Liver (tissue), 9 donors: Measurements from ENCODE around the gene UMPS. TPM values are rescaled to one million over a fixed set of nuclear protein-coding genes. Genes with fewer than 3 reads are reported as not detected.
"Not testable (repeated sequence)": the region's sequence is repeated elsewhere in the genome, so short reads cannot be mapped to it uniquely, and the experiment has no call there.

Experiments
- DNase-seq: peaks from one replicate; pipeline ENCODE4 v3.0.0-alpha.2; 2017; ENCODE audit warnings: low spot score
- H3K27ac ChIP-seq, 2 donors: one replicate each; pipeline ENCODE4 v1.7.0; 2013; ENCODE audit warnings: inconsistent platforms in 2 of 2, low read length in 2 of 2, control low read depth in 1 of 2, low read depth in 1 of 2, mild to moderate bottlenecking in 1 of 2
- H3K27me3 ChIP-seq, 4 donors: one replicate each; pipeline versions ENCODE4 v1.6.1 to v1.7.0; 2013; ENCODE audit warnings: low read length in 3 of 4, inconsistent platforms in 1 of 4, mild to moderate bottlenecking in 1 of 4, moderate library complexity in 1 of 4; ENCODE audit not compliant: control insufficient read depth in 4 of 4, insufficient read depth in 4 of 4
- H3K36me3 ChIP-seq, 4 donors: one replicate each; pipeline versions ENCODE4 v1.6.1 to v1.7.0; 2013; ENCODE audit warnings: low read length in 3 of 4, mild to moderate bottlenecking in 3 of 4, low read depth in 1 of 4, moderate library complexity in 1 of 4; ENCODE audit not compliant: control insufficient read depth in 4 of 4, insufficient read depth in 3 of 4
- H3K4me1 ChIP-seq, 4 donors: one replicate each; pipeline versions ENCODE4 v1.6.1 to v1.7.0; 2013; ENCODE audit warnings: low read length in 3 of 4, mild to moderate bottlenecking in 3 of 4, moderate library complexity in 1 of 4; ENCODE audit not compliant: control insufficient read depth in 4 of 4, insufficient read depth in 4 of 4
- H3K4me3 ChIP-seq, 3 donors: one replicate each; pipeline versions ENCODE4 v1.6.1 to v1.7.0; 2013; ENCODE audit warnings: low read length in 3 of 3, control low read depth in 1 of 3, low read depth in 1 of 3, mild to moderate bottlenecking in 1 of 3
- H3K9ac ChIP-seq, 2 donors: one replicate each; pipeline ENCODE4 v1.7.0; 2013; ENCODE audit warnings: low read length in 2 of 2, mild to moderate bottlenecking in 2 of 2, moderate library complexity in 2 of 2, control low read depth in 1 of 2, low read depth in 1 of 2
- H3K9me3 ChIP-seq, 4 donors: one replicate each; pipeline versions ENCODE4 v1.6.1 to v1.7.0; 2013; ENCODE audit warnings: low read length in 3 of 4; ENCODE audit not compliant: control insufficient read depth in 4 of 4
- EGR1 ChIP-seq, 2 donors: IDR thresholded peaks; 2 replicates each; pipeline ENCODE4 v1.6.1; 2016 to 2018; ENCODE audit warnings: antibody characterized with exemption in 2 of 2, low read depth in 2 of 2
- FOXA1 ChIP-seq: IDR thresholded peaks from 2 replicates; pipeline ENCODE4 v1.6.1; 2016; ENCODE audit warnings: antibody characterized with exemption
- FOXA2 ChIP-seq: IDR thresholded peaks from 2 replicates; pipeline ENCODE4 v1.6.1; 2016; ENCODE audit warnings: antibody characterized with exemption
- GABPA ChIP-seq, 2 donors: IDR thresholded peaks in 1 of 2; conservative IDR thresholded peaks in 1 of 2; 2 replicates each; pipeline ENCODE4 v1.6.1; 2016; ENCODE audit warnings: antibody characterized with exemption in 2 of 2, mild to moderate bottlenecking in 1 of 2, moderate library complexity in 1 of 2
- HNF4A ChIP-seq, 2 donors: conservative IDR thresholded peaks; 2 replicates each; pipeline ENCODE4 v1.6.1; 2016; ENCODE audit warnings: antibody characterized with exemption in 2 of 2, mild to moderate bottlenecking in 2 of 2
- HNF4G ChIP-seq: IDR thresholded peaks from 2 replicates; pipeline ENCODE4 v1.6.1; 2016; ENCODE audit warnings: antibody characterized with exemption
- JUND ChIP-seq, 2 donors: IDR thresholded peaks; 2 replicates each; pipeline ENCODE4 v1.6.1; 2016; ENCODE audit warnings: antibody characterized with exemption in 2 of 2
- NR2F2 ChIP-seq: IDR thresholded peaks from 2 replicates; pipeline ENCODE4 v1.6.1; 2016; ENCODE audit warnings: antibody characterized with exemption
- RAD21 ChIP-seq, 2 donors: IDR thresholded peaks; 2 replicates each; pipeline ENCODE4 v1.6.1; 2016; ENCODE audit warnings: antibody characterized with exemption in 2 of 2, mild to moderate bottlenecking in 2 of 2
- RXRA ChIP-seq, 2 donors: IDR thresholded peaks; 2 replicates each; pipeline ENCODE4 v1.6.1; 2017 to 2018; ENCODE audit warnings: antibody characterized with exemption in 2 of 2, mild to moderate bottlenecking in 1 of 2
- SP1 ChIP-seq: IDR thresholded peaks from 2 replicates; pipeline ENCODE4 v1.6.1; 2018; ENCODE audit warnings: antibody characterized with exemption, mild to moderate bottlenecking
- TAF1 ChIP-seq: conservative IDR thresholded peaks from 2 replicates; pipeline ENCODE4 v1.6.1; 2016; ENCODE audit warnings: antibody characterized with exemption, mild to moderate bottlenecking
- YY1 ChIP-seq: IDR thresholded peaks from 2 replicates; pipeline ENCODE4 v1.6.1; 2016; ENCODE audit warnings: antibody characterized with exemption, mild to moderate bottlenecking
- WGBS: extraction: QIAGEN DNeasy Blood & Tissue Kit; methylation state at CpG from one replicate; pipeline ENCODE4 v1.1.7; 2013; 5-methylcytosine and 5-hydroxymethylcytosine counted together
- polyA plus RNA-seq, 2 donors: library from polyadenylated mRNA; stranded (reverse) in 1 of 2; unstranded in 1 of 2; fragments of 200-250 nt in 1 of 2; fragments of >200 nt in 1 of 2; fragmentation: Nextera tagmentation in 1 of 2; extraction: Ambion mirVana in 1 of 2; gene quantifications; one replicate each; pipeline versions ENCODE4 v1.2.1 to v1.2.3, GENCODE V29; 2013 to 2015
- total RNA-seq, 2 donors: library from RNA; depleted of rRNA; stranded (reverse); fragments of >200 nt; gene quantifications; one replicate each; pipeline ENCODE4 v1.2.3, GENCODE V29; 2014
- TF ChIP-seq, protein P1 (sequence below): IDR thresholded peaks from 2 replicates; pipeline ENCODE4 v1.6.1; 2016; ENCODE audit warnings: antibody characterized with exemption, mild to moderate bottlenecking
- TF ChIP-seq, protein P2 (sequence below): IDR thresholded peaks from 2 replicates; pipeline ENCODE4 v1.6.1; 2016; ENCODE audit warnings: antibody characterized with exemption
- TF ChIP-seq, protein P3 (sequence below): IDR thresholded peaks from 2 replicates; pipeline ENCODE4 v1.6.1; 2016; ENCODE audit warnings: antibody characterized with exemption
- TF ChIP-seq, protein P4 (sequence below): fragments of 150-350 bp; IDR thresholded peaks from 2 replicates; pipeline ENCODE4 v1.5.1; 2017; ENCODE audit warnings: improper control_type of control experiment, low read depth, low read length; ENCODE audit not compliant: missing input control
- TF ChIP-seq, protein P5 (sequence below): IDR thresholded peaks from 2 replicates; pipeline ENCODE4 v1.6.1; 2016; ENCODE audit warnings: antibody characterized with exemption
- donor health status: healthy.
- donor health status: healthy.
- donor health status: healthy.
- donor health status: healthy.
- donor health status: healthy.

Gene UMPS
- total and polyA plus RNA-seq, 4 donors, result 21.3 to 39.4 (median 26.0) TPM

DNA sequence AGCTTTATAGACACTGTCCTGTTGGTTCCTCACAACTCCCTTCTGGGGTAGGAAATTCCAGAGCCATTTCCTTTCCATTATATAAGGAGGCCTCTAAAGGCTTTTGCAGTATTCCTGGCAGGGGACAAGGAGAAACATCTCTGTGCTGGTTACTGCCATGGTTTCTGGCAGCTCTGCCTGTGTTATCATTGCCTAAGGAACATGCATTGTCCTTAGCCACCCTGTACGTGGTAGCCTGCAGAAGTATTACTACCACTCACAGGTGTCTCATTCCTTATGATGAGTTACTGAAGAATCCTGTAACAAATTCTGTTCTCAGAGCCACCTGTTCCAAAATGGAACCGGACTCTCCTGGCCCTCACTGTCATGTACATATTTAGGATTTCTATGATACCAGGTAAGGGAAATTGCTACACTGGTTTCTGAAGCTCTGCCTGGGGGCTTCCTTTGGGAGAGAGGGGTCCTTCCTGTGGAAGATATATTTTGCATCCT is 58.0 kb downstream of the UMPS start:
- Histone ChIP-seq H3K4me3 (no peak overlapping the region), H3K36me3 (peaks cover 0 to 3% (median 2%) of the 10 kb centered on the region in 4 donors), H3K4me1 (peaks cover 0 to 7% (median 3%) of the 10 kb centered on the region in 4 donors), H3K27ac (no peak overlapping the region), H3K9me3 (no peaks in the 10 kb centered on the region), H3K9ac (no peak overlapping the region), H3K27me3 (no peaks in the 10 kb centered on the region)
- 93% methylated on average over 2 of the region's 2 CpGs for WGBS
- no peak for DNase-seq
- TF ChIP-seq FOXA1 (no peak), RXRA (IDR thresholded peaks at IDR 0.05) (no peak), TAF1 (no peak), EGR1 (IDR thresholded peaks at IDR 0.05; ENCODE audit: low read depth in 2 of 2) (no peak), RAD21 (IDR thresholded peaks at IDR 0.05) (no peak), NR2F2 (no peak), HNF4G (no peak), JUND (IDR thresholded peaks at IDR 0.05) (no peak), SP1 (no peak), GABPA (IDR thresholded peaks at IDR 0.05 in 1 of 2, conservative IDR thresholded peaks at IDR 0.05 in 1 of 2) (no peak), YY1 (no peak), FOXA2 (no peak), HNF4A (conservative IDR thresholded peaks at IDR 0.05) (no peak)
- TF ChIP-seq, protein P1, sequence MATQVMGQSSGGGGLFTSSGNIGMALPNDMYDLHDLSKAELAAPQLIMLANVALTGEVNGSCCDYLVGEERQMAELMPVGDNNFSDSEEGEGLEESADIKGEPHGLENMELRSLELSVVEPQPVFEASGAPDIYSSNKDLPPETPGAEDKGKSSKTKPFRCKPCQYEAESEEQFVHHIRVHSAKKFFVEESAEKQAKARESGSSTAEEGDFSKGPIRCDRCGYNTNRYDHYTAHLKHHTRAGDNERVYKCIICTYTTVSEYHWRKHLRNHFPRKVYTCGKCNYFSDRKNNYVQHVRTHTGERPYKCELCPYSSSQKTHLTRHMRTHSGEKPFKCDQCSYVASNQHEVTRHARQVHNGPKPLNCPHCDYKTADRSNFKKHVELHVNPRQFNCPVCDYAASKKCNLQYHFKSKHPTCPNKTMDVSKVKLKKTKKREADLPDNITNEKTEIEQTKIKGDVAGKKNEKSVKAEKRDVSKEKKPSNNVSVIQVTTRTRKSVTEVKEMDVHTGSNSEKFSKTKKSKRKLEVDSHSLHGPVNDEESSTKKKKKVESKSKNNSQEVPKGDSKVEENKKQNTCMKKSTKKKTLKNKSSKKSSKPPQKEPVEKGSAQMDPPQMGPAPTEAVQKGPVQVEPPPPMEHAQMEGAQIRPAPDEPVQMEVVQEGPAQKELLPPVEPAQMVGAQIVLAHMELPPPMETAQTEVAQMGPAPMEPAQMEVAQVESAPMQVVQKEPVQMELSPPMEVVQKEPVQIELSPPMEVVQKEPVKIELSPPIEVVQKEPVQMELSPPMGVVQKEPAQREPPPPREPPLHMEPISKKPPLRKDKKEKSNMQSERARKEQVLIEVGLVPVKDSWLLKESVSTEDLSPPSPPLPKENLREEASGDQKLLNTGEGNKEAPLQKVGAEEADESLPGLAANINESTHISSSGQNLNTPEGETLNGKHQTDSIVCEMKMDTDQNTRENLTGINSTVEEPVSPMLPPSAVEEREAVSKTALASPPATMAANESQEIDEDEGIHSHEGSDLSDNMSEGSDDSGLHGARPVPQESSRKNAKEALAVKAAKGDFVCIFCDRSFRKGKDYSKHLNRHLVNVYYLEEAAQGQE, result no peak
- TF ChIP-seq, protein P2, sequence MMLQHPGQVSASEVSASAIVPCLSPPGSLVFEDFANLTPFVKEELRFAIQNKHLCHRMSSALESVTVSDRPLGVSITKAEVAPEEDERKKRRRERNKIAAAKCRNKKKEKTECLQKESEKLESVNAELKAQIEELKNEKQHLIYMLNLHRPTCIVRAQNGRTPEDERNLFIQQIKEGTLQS, result no peak
- TF ChIP-seq, protein P3, sequence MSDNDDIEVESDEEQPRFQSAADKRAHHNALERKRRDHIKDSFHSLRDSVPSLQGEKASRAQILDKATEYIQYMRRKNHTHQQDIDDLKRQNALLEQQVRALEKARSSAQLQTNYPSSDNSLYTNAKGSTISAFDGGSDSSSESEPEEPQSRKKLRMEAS, result no peak
- TF ChIP-seq, protein P4, sequence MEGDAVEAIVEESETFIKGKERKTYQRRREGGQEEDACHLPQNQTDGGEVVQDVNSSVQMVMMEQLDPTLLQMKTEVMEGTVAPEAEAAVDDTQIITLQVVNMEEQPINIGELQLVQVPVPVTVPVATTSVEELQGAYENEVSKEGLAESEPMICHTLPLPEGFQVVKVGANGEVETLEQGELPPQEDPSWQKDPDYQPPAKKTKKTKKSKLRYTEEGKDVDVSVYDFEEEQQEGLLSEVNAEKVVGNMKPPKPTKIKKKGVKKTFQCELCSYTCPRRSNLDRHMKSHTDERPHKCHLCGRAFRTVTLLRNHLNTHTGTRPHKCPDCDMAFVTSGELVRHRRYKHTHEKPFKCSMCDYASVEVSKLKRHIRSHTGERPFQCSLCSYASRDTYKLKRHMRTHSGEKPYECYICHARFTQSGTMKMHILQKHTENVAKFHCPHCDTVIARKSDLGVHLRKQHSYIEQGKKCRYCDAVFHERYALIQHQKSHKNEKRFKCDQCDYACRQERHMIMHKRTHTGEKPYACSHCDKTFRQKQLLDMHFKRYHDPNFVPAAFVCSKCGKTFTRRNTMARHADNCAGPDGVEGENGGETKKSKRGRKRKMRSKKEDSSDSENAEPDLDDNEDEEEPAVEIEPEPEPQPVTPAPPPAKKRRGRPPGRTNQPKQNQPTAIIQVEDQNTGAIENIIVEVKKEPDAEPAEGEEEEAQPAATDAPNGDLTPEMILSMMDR, result no peak
- TF ChIP-seq, protein P5, sequence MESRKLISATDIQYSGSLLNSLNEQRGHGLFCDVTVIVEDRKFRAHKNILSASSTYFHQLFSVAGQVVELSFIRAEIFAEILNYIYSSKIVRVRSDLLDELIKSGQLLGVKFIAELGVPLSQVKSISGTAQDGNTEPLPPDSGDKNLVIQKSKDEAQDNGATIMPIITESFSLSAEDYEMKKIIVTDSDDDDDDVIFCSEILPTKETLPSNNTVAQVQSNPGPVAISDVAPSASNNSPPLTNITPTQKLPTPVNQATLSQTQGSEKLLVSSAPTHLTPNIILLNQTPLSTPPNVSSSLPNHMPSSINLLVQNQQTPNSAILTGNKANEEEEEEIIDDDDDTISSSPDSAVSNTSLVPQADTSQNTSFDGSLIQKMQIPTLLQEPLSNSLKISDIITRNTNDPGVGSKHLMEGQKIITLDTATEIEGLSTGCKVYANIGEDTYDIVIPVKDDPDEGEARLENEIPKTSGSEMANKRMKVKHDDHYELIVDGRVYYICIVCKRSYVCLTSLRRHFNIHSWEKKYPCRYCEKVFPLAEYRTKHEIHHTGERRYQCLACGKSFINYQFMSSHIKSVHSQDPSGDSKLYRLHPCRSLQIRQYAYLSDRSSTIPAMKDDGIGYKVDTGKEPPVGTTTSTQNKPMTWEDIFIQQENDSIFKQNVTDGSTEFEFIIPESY, result no peak

DNA sequence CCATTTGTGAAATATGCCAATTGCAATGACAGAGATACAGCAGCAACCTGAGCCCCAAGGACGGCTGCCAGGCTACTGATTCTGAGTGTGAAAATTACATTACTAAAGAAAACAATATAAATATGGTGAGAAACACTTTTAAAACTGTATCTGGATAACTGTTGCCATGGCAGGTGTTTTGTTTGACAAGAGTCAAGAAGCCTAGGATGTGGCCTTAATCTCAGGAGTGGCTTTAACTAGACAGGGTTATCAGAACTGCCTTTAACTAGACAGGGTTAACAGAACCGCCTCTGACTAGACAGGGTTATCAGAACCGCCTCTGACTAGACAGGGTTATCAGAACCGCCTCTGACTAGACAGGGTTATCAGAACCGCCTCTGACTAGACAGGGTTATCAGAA is 58.9 kb downstream of the UMPS start:
- H3K4me1 ChIP-seq, H3K27ac ChIP-seq, H3K27me3 ChIP-seq, H3K9me3 ChIP-seq, DNase-seq, H3K4me3 ChIP-seq, H3K9ac ChIP-seq: not testable (repeated sequence)
- H3K36me3 ChIP-seq, result peaks cover 0 to 11% (median 8%) of the 10 kb centered on the region in 4 donors
- WGBS, result 83% methylated on average over 4 of the region's 5 CpGs
